ENCODE measurements around the gene DPYSL4.

DNA sequence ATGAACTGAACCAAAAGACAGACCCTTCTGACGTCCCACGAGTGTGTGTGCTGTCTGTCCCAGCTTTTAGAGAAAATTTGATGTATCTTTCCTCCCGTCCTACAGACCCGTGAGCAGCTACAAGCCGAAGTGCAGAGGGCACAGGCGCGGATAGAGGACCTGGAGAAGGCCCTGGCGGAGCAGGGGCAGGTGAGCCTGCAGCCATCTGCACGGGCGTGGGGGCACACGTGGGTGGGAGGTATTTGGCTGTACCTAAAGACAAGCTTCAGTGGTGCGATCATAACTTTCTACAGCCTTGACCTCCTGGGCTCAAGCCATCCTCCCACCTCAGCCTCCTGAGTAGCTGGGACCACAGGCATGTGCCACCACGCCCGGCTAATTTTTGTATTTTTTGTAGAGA lies 41.7 kb upstream of the DPYSL4 start:
- TF ChIP-seq, protein P1, sequence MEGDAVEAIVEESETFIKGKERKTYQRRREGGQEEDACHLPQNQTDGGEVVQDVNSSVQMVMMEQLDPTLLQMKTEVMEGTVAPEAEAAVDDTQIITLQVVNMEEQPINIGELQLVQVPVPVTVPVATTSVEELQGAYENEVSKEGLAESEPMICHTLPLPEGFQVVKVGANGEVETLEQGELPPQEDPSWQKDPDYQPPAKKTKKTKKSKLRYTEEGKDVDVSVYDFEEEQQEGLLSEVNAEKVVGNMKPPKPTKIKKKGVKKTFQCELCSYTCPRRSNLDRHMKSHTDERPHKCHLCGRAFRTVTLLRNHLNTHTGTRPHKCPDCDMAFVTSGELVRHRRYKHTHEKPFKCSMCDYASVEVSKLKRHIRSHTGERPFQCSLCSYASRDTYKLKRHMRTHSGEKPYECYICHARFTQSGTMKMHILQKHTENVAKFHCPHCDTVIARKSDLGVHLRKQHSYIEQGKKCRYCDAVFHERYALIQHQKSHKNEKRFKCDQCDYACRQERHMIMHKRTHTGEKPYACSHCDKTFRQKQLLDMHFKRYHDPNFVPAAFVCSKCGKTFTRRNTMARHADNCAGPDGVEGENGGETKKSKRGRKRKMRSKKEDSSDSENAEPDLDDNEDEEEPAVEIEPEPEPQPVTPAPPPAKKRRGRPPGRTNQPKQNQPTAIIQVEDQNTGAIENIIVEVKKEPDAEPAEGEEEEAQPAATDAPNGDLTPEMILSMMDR (IDR thresholded peaks at IDR 0.05): no peak
- no peak for TF ChIP-seq POLR2A (IDR thresholded peaks at IDR 0.05)

Data from prostate gland (tissue), 2 donors.